Measurements from ENCODE around the gene HFM1.

DNA sequence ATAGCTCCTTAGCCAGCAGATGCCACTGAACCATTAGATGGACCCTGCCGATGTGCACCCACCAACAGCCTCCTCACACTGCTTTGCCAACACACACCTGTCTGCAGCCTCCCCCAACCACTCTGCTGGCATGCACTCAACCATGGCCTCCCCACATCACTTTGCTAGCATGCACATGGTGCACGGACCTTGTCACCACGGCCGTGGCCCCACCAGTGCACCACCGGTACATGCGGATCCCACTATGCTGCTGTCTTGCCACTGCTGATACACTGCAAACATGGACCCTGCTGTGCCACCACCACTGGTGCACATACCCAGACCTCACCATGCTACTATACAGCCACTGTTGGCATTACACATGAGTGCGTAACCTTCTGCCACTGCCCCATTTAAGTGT is 66.1 kb downstream of the HFM1 start:
- TF ChIP-seq POLR2A (IDR thresholded peaks at IDR 0.05): no peak
- TF ChIP-seq, protein P1, sequence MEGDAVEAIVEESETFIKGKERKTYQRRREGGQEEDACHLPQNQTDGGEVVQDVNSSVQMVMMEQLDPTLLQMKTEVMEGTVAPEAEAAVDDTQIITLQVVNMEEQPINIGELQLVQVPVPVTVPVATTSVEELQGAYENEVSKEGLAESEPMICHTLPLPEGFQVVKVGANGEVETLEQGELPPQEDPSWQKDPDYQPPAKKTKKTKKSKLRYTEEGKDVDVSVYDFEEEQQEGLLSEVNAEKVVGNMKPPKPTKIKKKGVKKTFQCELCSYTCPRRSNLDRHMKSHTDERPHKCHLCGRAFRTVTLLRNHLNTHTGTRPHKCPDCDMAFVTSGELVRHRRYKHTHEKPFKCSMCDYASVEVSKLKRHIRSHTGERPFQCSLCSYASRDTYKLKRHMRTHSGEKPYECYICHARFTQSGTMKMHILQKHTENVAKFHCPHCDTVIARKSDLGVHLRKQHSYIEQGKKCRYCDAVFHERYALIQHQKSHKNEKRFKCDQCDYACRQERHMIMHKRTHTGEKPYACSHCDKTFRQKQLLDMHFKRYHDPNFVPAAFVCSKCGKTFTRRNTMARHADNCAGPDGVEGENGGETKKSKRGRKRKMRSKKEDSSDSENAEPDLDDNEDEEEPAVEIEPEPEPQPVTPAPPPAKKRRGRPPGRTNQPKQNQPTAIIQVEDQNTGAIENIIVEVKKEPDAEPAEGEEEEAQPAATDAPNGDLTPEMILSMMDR (IDR thresholded peaks at IDR 0.05): no peak
